Epithelial cell of proximal tubule (primary cell): ENCODE results near the gene CENPE. TPM values are rescaled to one million over a fixed set of nuclear protein-coding genes. Genes with fewer than 3 reads are reported as not detected.

ENCODE experiments used
- DNase-seq: peaks from one replicate; pipeline ENCODE4 v3.0.0-alpha.2; 2011; ENCODE audit warnings: low read depth
- H3K4me3 ChIP-seq: 2 replicates; pipeline ENCODE4 v1.5.1; 2011; ENCODE audit warnings: low read depth, mild to moderate bottlenecking, low read length
- CTCF ChIP-seq: conservative IDR thresholded peaks from 2 replicates; pipeline ENCODE4 v1.5.1; 2012; ENCODE audit warnings: low read depth, mild to moderate bottlenecking, low read length
- total RNA-seq: library from RNA; depleted of rRNA; stranded (reverse); fragments of >200 nt; gene quantifications from 2 replicates; pipeline ENCODE4 v1.2.3, GENCODE V29; 2015

Gene CENPE
- total RNA-seq, 1 donor from 2014 or later, result 24.3 TPM

GRCh38 chr4:103060453-103061148 lies 137.5 kb downstream of the CENPE start:
- no peak for DNase-seq
- no peak overlapping the region for H3K4me3 ChIP-seq
- TF ChIP-seq CTCF, result no peak

Other genes starting within 250 kb of the CENPE start
- 0.43 and 1.1 TPM in 2 replicates for gene SLC9B1, start 178.6 kb downstream of the CENPE start, total RNA-seq
- 7.0 and 9.0 TPM in 2 replicates for gene SLC9B2, start 121.6 kb downstream of the CENPE start, total RNA-seq
- 29.4 and 78.4 TPM in 2 replicates for gene BDH2, start 98.5 kb downstream of the CENPE start, total RNA-seq